ENCODE measurements around the gene SYT1. TPM values are rescaled to one million over a fixed set of nuclear protein-coding genes. Genes with fewer than 3 reads are reported as not detected.

The SYT1 gene
- total RNA-seq, 1 donor from 2014 or later, result 33.2 TPM

Small RNAs within 50 kb of the gene (microRNA-seq; reads per million reads assigned to microRNA genes)
- gene MIR1252, result not detected

Measured in astrocyte (in vitro differentiated cells and primary cell).